ENCODE data around the gene GK.
"Not testable (repeated sequence)": the region's sequence is repeated elsewhere in the genome, so short reads cannot be mapped to it uniquely, and the experiment has no call there.

The GK gene

DNA sequence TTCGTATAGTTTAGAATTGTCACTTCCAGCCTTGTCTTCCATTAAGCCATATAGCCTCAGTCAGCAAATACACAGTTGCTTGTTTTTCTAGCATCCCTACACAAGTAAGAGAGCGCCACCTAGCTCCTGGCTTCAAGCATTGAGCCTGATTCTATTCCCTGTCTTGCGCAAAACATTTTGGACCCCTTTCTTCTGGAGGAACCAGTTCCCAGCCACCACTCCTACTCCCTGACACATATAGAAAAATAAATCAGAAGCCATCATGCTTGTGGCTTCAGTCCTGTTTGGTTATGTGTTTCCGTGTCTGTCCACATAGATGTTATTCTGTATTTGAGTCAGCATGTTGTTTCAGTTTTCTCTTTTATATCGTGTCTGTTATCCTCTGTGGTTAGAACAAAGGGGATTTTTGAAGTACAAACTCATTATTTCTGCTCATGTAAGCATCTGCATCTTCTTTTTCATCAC is 59.9 kb downstream of the GK start:
- DNase-seq: peak; percentile 58

- no peak for DNase-seq
Observed at GRCh38 chrX:30714138-30714537, 60.9 kb downstream of the GK start.

DNA sequence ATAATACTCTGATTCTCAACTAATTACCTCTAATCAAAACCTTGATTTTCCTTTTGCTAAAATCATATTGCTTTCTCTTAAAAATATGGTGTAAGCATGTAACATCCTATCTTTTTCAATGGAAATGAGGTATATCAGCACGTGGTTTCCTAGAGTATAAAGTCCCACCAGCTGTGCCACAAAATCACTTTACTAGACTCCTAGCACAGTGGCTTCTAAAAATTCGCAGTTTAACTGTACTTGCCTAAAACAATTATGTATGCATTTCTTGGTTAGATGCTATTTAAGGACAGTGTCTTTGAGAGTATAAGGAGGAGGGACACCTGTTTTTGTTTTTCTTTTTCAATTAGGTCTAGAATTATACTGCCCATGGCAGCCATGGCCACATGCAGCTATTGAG is 62.8 kb downstream of the GK start:
- no peak for DNase-seq

GRCh38 chrX:30733852-30734660 is 80.8 kb downstream of the GK start:
- no peak for DNase-seq

- DNase-seq: no peak
Observed at GRCh38 chrX:30734782-30735181, 81.6 kb downstream of the GK start.

GRCh38 chrX:30735839-30736238 is 82.6 kb downstream of the GK start:
- peak; percentile 81 for DNase-seq

DNA sequence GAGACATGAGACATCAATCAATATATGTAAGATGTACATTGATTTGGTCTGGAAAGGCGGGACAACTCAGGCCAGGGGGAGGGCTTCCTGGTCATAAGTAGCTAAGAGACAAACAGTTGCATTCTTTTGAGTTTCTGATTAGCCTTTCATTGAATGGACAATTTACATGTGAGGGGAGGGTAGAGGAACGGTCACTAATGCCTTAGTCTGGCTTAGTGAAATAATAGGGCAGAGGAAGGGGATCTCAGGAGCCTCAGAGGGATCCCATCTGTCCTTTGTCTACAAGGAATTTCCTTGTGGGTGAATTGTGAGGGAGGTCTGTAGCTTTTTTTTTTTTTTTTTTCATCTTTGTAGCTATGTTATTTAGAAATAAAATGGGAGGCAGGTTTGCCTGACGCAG is 88.3 kb downstream of the GK start:
- no peak for DNase-seq

GRCh38 chrX:30748342-30748960 is 95.2 kb downstream of the GK start:
- DNase-seq: no peak

DNA sequence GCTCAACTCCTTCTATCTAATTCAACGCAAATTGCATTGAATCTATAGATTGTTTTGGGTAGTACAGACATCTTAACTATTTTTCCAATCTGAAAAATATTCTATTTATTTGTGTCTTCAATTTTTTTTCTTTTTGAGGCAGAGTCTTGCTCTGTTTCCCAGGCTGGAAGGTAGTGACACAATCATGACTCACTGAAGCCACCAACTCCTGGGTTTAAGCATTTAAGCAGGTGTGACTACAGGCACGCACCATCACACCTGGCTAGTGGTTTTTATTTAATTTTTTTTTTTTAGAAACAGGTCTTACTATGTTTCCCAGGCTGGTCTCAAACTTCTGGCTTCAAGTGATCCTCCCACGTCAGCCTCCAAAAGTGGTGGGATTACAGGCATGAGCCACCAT is 98.3 kb downstream of the GK start:
- DNase-seq: no peak

GRCh38 chrX:30762755-30763154 is 109.5 kb downstream of the GK start:
- no peak for DNase-seq

GRCh38 chrX:30773764-30774163 is 120.5 kb downstream of the GK start:
- DNase-seq: not testable (repeated sequence)

DNA sequence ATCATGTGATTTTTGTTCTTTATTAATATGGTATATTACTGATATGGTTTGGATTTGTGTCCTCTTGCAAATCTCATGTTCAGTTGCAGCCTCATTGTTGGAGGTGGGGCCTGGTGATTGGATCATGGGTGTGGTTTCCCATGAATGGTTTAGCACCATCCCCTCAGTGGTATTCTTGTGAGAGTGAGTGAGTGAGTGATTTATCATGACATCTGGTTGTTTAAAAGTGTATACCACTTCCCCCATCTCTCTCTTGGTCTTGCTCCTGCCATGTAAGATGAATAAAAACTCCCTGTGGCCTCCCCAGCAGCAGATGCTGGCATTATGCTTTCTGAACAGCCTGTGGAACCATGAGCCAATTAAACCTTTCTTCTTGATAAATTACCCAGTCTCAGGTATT is 124.4 kb downstream of the GK start:
- DNase-seq: no peak

GRCh38 chrX:30779453-30780030 is 126.3 kb downstream of the GK start:
- no peak for DNase-seq

Measured in stimulated activated CD4-positive, alpha-beta T cell treated with anti-CD3 and anti-CD28 coated beads, Interleukin-4, amount 100 ng/mL, for 24 hours (primary cell).